Measurements from ENCODE around the gene PUS10. TPM values are rescaled to one million over a fixed set of nuclear protein-coding genes. Genes with fewer than 3 reads are reported as not detected.
A peak's percentile ranks its signal among the peaks of the same experiment; 100 is the strongest.
"Not testable (repeated sequence)": the region's sequence is repeated elsewhere in the genome, so short reads cannot be mapped to it uniquely, and the experiment has no call there.

PUS10 gene
- polyA plus RNA-seq, 1 donor: 5.9 TPM

DNA sequence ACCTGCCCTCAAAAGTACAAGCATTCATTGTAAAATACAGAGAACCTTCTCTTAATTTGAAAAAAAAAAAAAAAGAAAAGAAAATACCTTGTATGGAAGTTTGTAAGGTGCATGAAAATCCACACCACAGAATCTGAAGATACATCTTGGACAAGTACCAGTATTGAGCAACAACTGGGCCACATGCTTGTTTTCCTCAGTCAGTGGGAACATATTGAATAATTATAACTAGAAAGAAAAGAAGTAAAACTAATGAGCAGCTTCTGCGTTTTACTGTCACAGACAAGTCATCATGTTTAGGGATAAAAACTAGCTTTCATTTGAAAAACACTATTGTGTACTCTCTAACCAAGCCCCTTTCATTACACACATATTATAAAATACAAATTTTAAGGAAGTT, 6.4 kb downstream of the PUS10 start:
- no peak for DNase-seq

DNA sequence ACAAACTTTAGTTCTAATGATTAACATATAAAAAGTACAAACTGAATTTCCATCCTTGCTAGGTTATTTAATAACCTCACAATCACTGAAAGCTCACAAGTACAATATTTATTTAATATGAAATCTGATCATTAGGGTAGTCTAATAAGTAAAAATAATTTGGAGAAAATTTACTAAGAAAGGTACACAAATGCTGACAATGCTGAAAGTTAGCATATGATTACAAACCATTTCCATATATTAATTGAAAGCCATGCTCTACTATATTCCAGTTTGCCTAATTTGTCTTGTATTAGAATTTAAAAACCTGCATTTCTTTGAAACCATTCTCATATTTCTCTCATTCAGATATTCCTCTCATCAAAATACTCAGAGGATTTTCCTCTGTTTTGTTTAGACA, 8.7 kb downstream of the PUS10 start:
- no peak for DNase-seq

DNA sequence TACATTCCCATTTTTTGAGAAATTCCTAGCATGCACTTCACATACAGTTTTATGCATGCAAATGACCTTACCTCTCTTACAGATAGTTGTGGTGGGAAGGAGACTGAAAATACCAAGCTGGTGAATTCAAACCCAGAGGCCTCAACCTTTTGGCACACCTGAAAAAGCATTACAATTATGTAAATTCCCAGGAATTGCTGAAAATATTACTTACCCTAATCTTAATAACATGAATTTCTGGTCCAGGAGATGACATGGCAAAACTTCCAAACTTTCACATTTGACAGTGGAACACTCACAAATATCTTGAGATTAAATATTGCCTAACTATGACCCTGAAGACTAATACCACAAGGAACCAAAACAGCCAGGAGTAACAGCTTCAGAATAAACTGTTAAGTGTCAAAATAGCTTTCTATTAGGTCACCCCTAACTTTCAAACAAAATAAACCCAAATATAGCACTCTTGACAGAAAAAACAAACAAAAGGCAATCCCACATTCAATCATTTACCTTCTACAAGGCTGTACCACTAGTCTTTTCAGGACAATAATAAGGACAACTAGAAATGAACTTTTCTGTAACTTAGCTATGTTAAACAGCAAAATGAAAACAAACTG, 11.5 kb downstream of the PUS10 start:
- DNase-seq: no peak

DNA sequence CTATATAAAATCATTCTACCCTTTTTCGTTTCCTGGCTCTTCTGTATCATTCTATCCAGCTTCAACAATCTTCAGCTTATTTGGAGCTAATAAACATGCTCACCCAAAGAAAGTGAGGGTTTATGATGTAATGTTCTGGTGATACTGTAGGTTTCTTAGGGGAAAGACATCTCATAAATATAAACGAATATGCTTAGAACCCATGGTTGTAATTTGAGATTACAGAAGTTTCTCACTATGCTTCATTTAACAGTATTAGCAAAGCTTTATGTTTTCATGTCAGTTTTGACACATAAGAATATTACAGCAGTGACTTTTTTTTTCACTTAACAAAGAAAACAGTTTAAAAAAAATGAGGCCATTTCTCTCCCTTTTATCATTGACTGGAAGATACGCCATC, 12.3 kb downstream of the PUS10 start:
- DNase-seq: no peak

DNA sequence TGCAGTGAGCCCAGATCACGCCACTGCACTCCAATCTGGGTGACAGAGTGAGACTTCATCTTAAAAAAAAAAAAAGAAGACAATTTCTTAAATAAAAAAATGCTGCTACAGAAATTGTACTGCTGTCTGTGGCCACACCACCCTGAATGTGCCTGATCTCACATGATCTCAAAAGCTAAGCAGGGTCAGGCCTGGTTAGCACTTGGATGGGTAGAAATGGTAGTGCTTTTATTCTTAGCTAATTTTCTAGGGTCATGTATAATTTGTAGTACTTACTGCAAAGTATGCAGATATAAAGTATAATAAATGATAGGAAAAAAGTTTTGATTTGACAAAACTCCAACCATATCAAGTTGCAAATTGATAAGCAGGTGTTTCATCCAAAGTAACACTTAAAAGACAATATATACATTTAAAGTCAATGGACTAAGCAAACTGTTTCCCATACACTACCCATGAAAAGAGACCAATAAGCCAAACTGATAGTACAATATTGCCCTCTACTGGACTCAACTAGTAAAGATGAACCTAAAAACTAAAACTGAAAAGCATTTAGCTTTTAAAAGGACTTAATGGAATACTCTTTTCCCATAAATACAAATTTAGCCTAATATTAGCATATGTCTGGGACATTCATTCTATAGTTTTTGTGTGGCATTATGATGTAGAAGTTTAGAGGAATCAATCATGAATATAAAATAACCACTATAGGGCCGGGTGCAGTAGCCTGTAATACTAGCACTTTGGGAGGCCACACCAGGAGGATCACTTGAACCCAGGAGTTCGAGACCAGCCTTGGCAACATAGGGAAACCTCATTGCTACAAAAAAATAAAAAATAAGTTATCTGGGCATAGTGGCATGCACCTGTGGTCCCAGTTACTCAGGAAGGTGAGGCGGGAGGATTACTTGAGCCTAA, 19.2 kb downstream of the PUS10 start:
- DNase-seq: peak; percentile 47

DNA sequence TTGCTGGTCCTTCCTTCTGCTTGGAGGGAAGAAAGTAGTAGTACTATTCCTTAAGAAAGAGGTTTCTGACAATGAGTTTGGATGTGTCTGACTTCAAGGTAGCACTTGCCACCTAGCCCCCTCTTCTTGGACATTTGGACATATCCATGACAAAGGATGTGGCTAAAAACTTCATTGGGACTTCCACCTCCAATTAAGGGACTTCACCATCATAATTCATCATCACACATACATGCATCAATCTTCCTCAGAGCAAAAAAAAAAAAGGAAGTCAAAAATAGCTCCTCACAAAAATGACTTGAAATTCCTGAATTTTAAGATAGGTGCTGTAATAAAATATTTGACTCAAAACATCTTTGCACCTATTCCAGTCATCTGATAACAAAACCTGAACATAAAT, 23.9 kb downstream of the PUS10 start:
- DNase-seq: no peak

DNA sequence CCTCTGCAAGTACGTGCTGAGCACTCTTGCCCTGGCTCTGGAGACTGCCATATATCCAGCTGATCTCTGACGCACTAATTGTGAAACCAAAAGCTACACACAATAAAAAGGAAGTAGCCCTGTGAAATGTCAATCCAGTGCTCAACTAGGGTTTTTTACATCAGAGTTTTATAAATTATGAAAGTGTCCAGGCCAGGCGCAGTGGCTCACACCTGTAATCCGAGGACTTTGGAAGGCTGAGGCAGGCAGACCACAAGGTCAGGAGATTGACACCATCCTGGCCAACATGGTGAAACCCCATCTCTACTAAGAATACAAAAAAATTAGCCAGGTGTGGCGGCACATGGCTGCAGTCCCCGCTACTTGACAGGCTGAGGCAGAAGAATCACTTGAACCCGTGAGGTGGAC, 25.1 kb downstream of the PUS10 start:
- peak; percentile 13 for DNase-seq

DNA sequence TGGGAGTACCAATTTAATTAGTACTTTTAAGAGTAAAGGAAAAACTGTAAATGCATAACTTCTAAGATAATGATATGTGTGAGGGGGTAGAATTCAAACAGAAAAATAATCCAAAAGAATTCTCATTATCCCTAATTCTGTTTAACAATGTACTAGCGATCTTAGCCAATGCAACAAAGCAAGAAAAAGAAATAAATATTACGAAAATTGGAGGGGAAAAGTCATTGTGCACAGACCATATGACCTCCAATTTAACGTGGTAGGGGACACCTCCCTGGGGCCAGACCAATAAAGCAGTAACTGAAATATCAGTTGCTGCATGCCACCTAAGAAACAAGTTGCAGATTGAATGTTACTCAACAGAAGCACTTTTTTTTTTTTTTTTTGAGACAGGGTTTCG, 26.4 kb downstream of the PUS10 start:
- no peak for DNase-seq

DNA sequence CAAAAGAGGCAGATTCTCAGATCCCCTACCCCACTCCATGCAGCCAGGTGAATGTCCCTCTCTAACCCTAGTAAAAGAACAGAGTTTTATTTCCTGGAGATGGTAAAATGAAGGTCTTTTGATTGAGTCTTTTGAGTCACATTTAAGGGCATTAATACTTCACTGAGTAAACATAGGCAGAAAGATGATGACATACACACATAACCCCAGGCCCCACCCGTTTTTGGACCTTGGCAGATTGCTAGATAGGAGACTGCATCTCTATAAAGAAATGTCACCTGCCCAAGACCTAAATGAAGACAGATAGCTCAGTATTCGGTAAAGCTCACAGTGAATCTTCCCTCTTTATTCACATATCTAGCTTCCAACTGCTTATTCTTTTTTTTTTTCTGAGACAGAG, 28.8 kb downstream of the PUS10 start:
- DNase-seq: no peak

DNA sequence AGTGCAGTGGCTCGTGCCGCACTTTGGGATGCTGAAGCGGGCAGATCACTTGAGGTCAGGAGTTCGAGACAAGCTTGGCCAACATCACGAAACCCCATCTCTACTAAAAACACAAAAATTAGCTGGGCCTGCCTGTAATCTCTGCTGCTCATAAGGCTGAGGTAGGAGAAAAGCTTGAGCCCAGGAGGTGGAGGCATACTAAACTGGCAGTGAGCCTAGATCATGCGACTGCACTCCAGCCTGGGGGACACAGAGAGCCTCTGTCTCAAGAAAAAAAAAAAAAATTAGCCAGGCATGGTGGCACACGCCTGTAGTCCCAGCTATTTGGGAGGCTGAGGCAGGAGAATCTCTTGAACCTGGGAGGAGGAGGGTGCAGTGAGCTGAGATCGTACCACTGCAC, 30.4 kb downstream of the PUS10 start:
- not testable (repeated sequence) for DNase-seq

DNA sequence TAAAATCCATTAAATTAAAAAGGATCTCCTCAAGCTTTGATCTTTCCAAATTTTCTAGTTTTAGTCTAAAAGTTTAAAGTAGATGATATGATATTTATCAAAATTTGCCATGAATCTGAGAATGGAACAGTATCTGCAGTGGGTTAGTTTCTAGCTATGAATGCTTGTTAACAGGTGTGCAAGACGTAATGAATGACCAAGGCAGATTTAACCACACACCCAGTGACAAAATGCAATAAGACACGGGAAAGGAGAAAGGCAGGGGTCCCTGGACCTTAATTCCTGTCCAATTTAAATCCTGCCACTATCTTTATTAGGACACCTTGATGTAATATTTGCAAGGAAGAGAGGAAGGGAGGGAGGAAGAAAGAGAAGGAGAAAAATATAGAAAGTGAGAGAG, 31.0 kb downstream of the PUS10 start:
- DNase-seq: no peak

DNA sequence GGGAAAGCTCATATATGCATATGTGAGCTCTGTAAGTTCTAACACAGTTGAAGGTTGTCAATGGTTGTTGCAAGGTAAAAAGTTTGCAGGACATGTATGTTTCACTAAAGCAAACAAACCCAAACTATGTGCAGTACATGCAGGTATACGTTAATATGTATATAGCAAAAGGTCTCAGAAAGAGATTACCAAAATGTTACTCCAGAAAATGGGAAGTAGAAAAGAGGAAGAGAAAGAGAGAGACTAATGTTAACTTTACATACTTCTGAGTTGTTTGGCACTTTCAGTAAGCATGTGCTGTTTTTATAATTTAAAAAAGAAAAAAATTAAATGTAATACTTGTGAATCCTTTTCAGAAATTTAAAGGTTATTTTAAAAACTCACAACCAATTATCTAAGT, 33.3 kb downstream of the PUS10 start:
- DNase-seq: no peak

DNA sequence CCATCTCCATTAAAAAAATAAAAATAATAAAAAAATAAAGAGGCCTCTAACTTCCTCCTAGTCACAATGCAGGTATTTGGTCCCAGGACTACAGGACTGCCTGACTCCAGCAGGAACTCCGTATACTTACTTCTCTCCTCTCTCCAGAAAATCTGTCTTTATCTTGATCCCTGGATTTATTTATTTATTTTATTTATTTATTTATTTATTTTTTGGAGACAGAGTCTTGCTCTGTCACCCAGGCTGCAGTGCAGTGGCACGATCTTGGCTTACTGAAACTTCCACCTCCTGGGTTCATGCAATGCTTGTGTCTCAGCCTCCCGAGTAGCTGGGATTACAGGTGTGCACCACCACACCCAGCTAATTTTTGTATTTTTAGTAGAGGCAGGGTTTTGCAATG, 36.0 kb downstream of the PUS10 start:
- DNase-seq: not testable (repeated sequence)

DNA sequence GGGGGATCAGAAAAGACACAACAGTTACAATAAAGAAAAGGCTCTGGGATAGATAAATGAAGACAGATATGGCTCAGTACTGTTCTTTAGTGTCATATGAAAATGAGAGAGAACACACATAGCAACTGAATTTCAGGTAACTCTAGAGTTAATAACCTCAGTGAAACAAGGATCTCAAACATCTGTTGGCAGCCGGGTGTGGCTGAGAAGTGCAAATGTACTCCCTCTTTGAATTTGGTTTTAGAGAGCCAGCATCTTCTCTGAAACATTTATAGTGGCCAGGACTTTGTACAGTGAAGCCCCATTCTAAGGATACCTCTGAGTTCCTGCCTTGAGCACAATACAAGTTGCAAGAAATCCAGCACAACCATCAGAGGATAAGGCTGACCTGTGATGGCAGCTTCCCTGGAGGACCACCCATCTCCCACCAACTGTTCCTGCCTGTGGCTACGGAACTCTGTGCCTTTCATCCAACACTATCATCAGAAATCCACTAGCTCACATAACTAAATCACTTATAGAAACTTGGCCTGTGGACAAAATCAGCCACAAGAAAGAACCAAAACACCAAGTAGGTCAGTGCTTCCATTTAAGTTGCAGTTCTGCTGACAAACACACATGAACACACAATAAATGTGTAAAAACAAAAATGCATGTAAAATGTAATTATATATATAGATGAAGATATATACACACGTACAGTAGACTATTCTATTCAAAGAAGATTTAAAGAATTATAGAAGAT, 37.8 kb downstream of the PUS10 start:
- DNase-seq: no peak

DNA sequence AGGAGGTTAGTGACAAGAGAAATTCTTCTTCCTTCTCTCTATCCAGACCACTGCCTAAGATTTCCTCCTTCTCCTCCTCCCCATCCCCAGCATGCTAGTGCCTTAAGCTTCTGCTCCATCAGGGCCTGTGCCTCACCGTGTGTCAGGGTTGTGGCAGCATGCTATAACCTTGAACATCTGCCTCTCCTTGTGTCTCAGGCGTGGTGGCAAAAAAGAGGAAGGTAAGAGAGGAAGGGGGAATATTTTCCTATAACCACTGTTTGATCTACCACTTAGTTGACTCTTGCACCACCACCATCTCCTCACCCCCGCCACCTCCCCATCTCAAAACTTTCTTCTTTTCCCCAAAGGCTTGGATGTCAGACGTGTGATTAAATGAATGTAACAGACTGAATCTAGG, 38.8 kb downstream of the PUS10 start:
- DNase-seq: no peak

DNA sequence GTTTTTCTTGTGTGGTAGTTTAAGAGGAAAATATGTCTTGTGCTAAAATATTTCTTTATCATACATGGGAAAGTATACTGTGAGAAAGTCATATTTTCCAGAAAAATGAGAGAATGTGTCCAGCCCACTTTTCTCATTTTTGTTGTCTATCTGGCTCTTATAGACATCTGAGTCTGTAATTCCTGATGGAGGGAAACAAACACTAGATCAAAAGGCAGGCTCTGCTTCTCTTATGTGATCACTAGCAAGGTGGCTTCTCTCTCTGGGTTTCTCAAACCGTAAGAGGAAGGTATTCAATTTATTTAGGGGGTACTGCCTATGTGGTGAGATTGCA, 40.5 kb downstream of the PUS10 start:
- DNase-seq: no peak

DNA sequence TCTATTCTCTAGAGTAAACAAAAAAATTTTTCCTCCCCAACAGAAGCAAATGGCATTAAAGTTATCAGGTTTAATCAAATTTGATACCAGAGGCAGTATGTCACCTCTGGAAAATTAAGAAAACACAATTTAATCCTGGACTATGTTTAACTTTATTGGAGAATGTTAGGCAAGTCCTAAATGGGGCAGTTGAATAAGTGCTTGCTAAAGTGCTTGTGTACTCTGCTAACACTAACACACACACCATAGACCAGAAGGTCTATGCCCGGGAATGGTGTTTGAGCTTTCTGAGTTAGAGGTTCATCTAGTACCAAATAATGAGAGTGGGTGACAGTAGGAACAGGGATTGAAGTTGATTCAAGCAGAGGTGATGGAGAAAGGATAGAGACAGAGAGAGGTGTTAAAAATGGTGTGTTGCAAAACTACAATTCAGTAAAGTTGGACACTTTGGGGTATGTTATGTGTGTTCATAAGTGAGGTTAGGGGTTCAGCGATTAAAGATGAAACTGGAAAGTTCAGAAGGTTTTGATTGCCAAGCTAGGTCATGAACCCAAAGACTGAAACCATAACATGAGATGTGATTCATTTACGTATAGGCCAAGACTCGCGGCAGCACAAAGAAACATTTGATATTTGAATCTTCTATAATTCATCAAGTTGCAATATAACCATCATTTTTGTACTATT, 41.0 kb downstream of the PUS10 start:
- no peak for DNase-seq

DNA sequence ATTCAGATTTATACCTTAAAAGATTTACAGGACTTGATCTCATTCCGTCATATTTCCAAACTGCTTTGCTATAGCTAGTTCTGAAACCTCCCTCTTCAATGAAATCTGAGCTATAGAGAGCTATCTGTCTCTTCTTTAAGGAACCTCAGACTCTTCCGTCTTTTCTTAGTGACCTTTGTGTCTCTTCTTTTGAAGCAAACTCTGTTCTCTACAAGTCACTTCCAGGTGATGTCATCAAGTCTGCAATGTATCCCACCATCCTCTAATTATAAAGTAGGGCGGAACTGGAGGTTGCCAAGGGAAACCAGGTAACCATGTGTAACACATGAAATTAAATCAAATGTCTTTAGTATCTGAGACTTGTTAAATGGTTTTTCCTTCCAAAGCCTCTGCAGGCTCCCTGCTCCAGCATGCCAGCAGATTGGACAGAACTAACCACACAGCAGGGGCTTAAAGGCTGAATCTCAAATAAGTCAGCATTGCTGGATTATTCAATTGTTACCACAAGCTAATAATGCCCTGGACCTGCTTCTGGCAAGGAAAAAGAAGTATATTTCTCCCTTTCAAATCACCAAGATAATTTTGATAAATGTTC, 41.7 kb downstream of the PUS10 start:
- no peak for DNase-seq

DNA sequence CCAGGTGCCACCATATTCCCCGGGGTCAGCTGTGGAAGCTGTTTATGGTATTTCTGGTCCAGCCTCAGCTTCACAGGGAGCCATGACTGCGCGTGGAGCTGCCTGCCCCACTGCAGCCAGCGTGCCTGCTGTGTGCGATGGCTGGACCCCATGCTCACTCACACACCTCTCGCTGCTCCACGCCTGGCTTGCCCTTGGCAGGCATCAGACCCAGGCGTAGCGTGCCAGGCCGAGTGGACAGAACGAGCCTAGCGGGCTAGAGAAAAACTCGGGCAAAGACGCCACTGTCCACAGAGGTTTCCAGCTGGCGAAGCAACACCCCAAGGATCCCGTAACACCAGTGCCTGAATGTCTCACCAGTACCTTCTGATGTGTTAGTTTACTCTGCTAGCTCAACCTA, 43.4 kb downstream of the PUS10 start:
- DNase-seq: no peak

DNA sequence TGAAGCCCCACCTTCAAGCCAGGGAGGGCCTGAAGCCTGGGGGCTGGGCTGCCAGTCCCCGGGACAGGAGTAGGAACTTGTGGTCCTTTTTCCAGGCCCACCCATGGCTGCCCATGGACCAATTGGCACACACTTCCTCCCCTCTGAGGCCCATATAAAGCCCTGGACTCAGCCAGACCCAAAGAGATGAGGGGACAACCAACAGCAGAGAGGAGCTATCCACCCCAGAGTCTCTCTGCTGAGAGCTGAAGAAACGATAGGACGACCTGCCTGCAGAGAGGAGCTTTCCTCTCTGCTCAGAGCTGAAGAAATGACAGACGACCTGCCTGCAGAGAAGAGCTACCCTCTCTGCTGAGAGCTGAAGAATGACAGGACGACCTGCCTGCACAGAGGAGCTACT, 44.4 kb downstream of the PUS10 start:
- DNase-seq: no peak

DNA sequence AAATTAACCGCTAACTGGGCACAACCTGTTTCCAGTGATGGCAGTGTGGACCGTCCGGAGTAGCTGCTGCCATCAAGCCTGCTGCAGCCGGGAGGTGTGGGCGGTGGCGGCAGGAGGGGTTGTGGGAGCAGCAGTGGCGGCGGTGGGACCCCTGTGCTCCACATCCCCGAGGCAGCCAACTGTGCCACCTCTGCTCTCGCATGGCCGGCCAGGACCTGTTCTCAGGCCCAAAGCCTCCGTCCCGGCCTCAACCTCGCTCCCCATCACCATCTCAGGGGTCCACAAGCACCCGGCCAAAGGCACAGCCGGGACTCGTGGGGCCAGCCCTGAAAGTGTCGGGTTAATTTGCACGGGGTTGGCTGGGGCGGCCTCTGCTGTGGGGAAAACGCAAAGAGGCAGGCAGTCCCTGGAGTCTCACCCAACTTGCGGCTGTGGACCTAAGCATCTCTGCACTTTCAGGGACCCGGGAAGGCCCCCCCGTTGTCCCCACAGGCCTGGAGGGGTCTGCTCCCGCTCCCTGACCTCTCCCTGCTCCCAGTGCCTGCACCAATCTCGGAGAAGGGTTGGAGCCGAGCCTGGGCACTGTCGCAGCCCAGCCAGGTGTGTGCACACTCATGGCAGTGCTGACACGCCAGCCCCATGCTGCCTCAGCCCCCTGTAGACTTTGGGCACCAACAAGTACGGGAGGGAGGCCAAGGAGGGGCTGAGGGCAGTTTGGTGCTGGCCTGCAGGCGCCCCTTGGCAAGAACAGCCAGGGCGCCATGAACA, 45.0 kb downstream of the PUS10 start:
- DNase-seq: no peak
